Stimulated activated CD8-positive, alpha-beta memory T cell treated with anti-CD3 and anti-CD28 coated beads, Interleukin-7, amount 100 ng/mL, for 24 hours (primary cell): ENCODE results near the gene TROAP.
"Not testable (repeated sequence)": the region's sequence is repeated elsewhere in the genome, so short reads cannot be mapped to it uniquely, and the experiment has no call there.

Source experiments
- DNase-seq: peaks from one replicate; pipeline ENCODE4 v3.0.0-alpha.2; 2020; ENCODE audit warnings: low read depth

Gene TROAP

GRCh38 chr12:49328816-49329215 is 5.8 kb downstream of the TROAP start:
- no peak for DNase-seq

- no peak for DNase-seq
Observed at GRCh38 chr12:49330032-49330619, 7.1 kb downstream of the TROAP start.

- DNase-seq = no peak
Observed at GRCh38 chr12:49330631-49331379, 7.8 kb downstream of the TROAP start.

GRCh38 chr12:49331380-49332222 is 8.5 kb downstream of the TROAP start:
- no peak for DNase-seq

- DNase-seq = no peak
Observed at GRCh38 chr12:49332441-49332861, 9.4 kb downstream of the TROAP start.

- DNase-seq = no peak
Observed at GRCh38 chr12:49332891-49333371, 9.9 kb downstream of the TROAP start.

- DNase-seq = not testable (repeated sequence)
Observed at GRCh38 chr12:49333778-49334177, 10.7 kb downstream of the TROAP start.

GRCh38 chr12:49334226-49334625 is 11.2 kb downstream of the TROAP start:
- DNase-seq = no peak

GRCh38 chr12:49334681-49335080 is 11.6 kb downstream of the TROAP start:
- no peak for DNase-seq

- DNase-seq = no peak
Observed at GRCh38 chr12:49335118-49335954, 12.3 kb downstream of the TROAP start.

GRCh38 chr12:49335955-49336644 is 13.0 kb downstream of the TROAP start:
- DNase-seq = no peak

GRCh38 chr12:49336645-49337584 is 13.9 kb downstream of the TROAP start, which contains the start of gene C1QL4:
C1QL4 (minus strand) TSS chr12:49337188; CDS start chr12:49336477, 711 bp downstream.
- DNase-seq = peak; percentile 83

GRCh38 chr12:49338830-49339463 is 15.9 kb downstream of the TROAP start:
- no peak for DNase-seq

- DNase-seq = no peak
Observed at GRCh38 chr12:49339464-49339861, 16.4 kb downstream of the TROAP start.

GRCh38 chr12:49340095-49340870 is 17.2 kb downstream of the TROAP start:
- DNase-seq = no peak

- no peak for DNase-seq
Observed at GRCh38 chr12:49340971-49341776, 18.1 kb downstream of the TROAP start.

GRCh38 chr12:49341777-49342065 is 18.7 kb downstream of the TROAP start:
- DNase-seq = no peak
